ENCODE measurements around the gene VRK1.

- TF ChIP-seq TAF1 (IDR thresholded peaks at IDR 0.05; ENCODE audit: borderline replicate concordance, low read depth, low read length) (no peak), POLR2A (IDR thresholded peaks at IDR 0.05; ENCODE audit: low read depth, low read length) (no peak), POLR2AphosphoS5 (IDR thresholded peaks at IDR 0.05; ENCODE audit: low read depth, low read length) (no peak)
These were observed 30.1 kb downstream of the VRK1 start for GRCh38 chr14:96827290-96827689.
